ENCODE data around the gene WDTC1. TPM values are rescaled to one million over a fixed set of nuclear protein-coding genes. Genes with fewer than 3 reads are reported as not detected.

WDTC1 gene
- total and polyA plus RNA-seq, 2 donors (not counting 1 experiment from before 2014, with no cell fraction given), result 32.5 to 69.1 TPM

GRCh38 chr1:27225621-27226020 is 8.8 kb upstream of the WDTC1 start:
- H3K79me2 ChIP-seq (ENCODE audit: control insufficient read depth, insufficient read depth, low read length), result no peaks in the 10 kb centered on the region
- H3K27ac ChIP-seq (ENCODE audit: low read length in 2 of 2), result no peak overlapping the region
- DNase-seq (no peak), ATAC-seq (ENCODE audit: low read depth) (no peak)
- TF ChIP-seq EZH2 (IDR thresholded peaks at IDR 0.05; ENCODE audit: borderline replicate concordance, insufficient read depth, low read depth, low read length, poor library complexity, severe bottlenecking), result no peak
- TF ChIP-seq CTCF (IDR thresholded peaks at IDR 0.05), result no peak
- no peak overlapping the region for H3K9ac ChIP-seq (ENCODE audit: low read length)
- Mint-ChIP-seq H3K4me3 (no peak overlapping the region), H3K9me3 (ENCODE audit: insufficient read depth) (no peaks in the 10 kb centered on the region), H3K27me3 (no peaks in the 10 kb centered on the region), H3K4me1 (no peaks in the 10 kb centered on the region), H3K27ac (no peak overlapping the region)
- no peak overlapping the region for H2AFZ ChIP-seq (ENCODE audit: insufficient read depth, low read depth, low read length, poor library complexity, severe bottlenecking)
- CTCF ChIA-PET, result interaction anchor here (0.9 to 1.5 kb wide), 6 partner anchors 22 to 123 kb away, joined by 3 to 5 read pairs (median 4); no protein-coding TSS in a partner anchor
- no peaks in the 10 kb centered on the region for H3K4me1 ChIP-seq (ENCODE audit: control insufficient read depth in 2 of 2, insufficient read depth in 2 of 2, low read length in 2 of 2)
- 100% methylated on average over 2 of the region's 3 CpGs for WGBS (ENCODE audit: insufficient coverage)
- no peaks in the 10 kb centered on the region for H3K36me3 ChIP-seq (replicated peaks in 1 of 2; ENCODE audit: control extremely low read depth in 1 of 2, control insufficient read depth in 1 of 2, extremely low read depth in 1 of 2, insufficient read depth in 2 of 2, low read length in 1 of 2)
- no peak overlapping the region for H3K4me3 ChIP-seq (ENCODE audit: control extremely low read depth in 1 of 5, extremely low read depth in 1 of 5, insufficient read depth in 1 of 5, low read depth in 2 of 5, low read length in 4 of 5)
- POLR2A ChIA-PET, result no interaction called here
- H3K9me3 ChIP-seq (ENCODE audit: control extremely low read depth in 1 of 3, control insufficient read depth in 2 of 3, insufficient read depth in 1 of 3, low read length in 2 of 3), result no peaks in the 10 kb centered on the region
- no peak overlapping the region for H3K4me2 ChIP-seq (replicated peaks; ENCODE audit: low read depth, low read length, poor library complexity, severe bottlenecking)
- intact Hi-C loops (cut with micrococcal nuclease), result no loop called here
- H4K20me1 ChIP-seq (ENCODE audit: control insufficient read depth, insufficient read depth, low read length, poor library complexity, severe bottlenecking), result no peaks in the 10 kb centered on the region
- no peaks in the 10 kb centered on the region for H3K27me3 ChIP-seq (replicated peaks in 1 of 4; ENCODE audit: control extremely low read depth in 1 of 4, control insufficient read depth in 3 of 4, insufficient read depth in 4 of 4, low read length in 3 of 4)

GRCh38 chr1:27227765-27228164 is 6.7 kb upstream of the WDTC1 start:
- Mint-ChIP-seq H3K27me3 (no peaks in the 10 kb centered on the region), H3K4me1 (no peaks in the 10 kb centered on the region), H3K27ac (no peak overlapping the region), H3K4me3 (no peak overlapping the region), H3K9me3 (ENCODE audit: insufficient read depth) (no peaks in the 10 kb centered on the region)
- no peak overlapping the region for H3K4me3 ChIP-seq (ENCODE audit: control extremely low read depth in 1 of 5, extremely low read depth in 1 of 5, insufficient read depth in 1 of 5, low read depth in 2 of 5, low read length in 4 of 5)
- no peaks in the 10 kb centered on the region for H3K79me2 ChIP-seq (ENCODE audit: control insufficient read depth, insufficient read depth, low read length)
- ATAC-seq (ENCODE audit: low read depth) (no peak), DNase-seq (no peak)
- H3K9ac ChIP-seq (ENCODE audit: low read length), result no peak overlapping the region
- H3K9me3 ChIP-seq (ENCODE audit: control extremely low read depth in 1 of 3, control insufficient read depth in 2 of 3, insufficient read depth in 1 of 3, low read length in 2 of 3), result no peaks in the 10 kb centered on the region
- no peaks in the 10 kb centered on the region for H3K4me1 ChIP-seq (ENCODE audit: control insufficient read depth in 2 of 2, insufficient read depth in 2 of 2, low read length in 2 of 2)
- no peaks in the 10 kb centered on the region for H4K20me1 ChIP-seq (ENCODE audit: control insufficient read depth, insufficient read depth, low read length, poor library complexity, severe bottlenecking)
- ChIA-PET POLR2A (no interaction called here), CTCF (no interaction called here)
- H3K27ac ChIP-seq (ENCODE audit: low read length in 2 of 2), result no peak overlapping the region
- no peak overlapping the region for H3K4me2 ChIP-seq (replicated peaks; ENCODE audit: low read depth, low read length, poor library complexity, severe bottlenecking)
- H3K27me3 ChIP-seq (replicated peaks in 1 of 4; ENCODE audit: control extremely low read depth in 1 of 4, control insufficient read depth in 3 of 4, insufficient read depth in 4 of 4, low read length in 3 of 4), result no peaks in the 10 kb centered on the region
- no peak overlapping the region for H2AFZ ChIP-seq (ENCODE audit: insufficient read depth, low read depth, low read length, poor library complexity, severe bottlenecking)
- TF ChIP-seq EZH2 (IDR thresholded peaks at IDR 0.05; ENCODE audit: borderline replicate concordance, insufficient read depth, low read depth, low read length, poor library complexity, severe bottlenecking) (no peak), CTCF (IDR thresholded peaks at IDR 0.05) (no peak)
- WGBS (ENCODE audit: insufficient coverage), result 100% methylated on average over 1 of the region's 3 CpGs
- H3K36me3 ChIP-seq (replicated peaks in 1 of 2; ENCODE audit: control extremely low read depth in 1 of 2, control insufficient read depth in 1 of 2, extremely low read depth in 1 of 2, insufficient read depth in 2 of 2, low read length in 1 of 2), result no peaks in the 10 kb centered on the region
- intact Hi-C loops (cut with micrococcal nuclease), result no loop called here

All from B cell (primary cell).